HG03571 (cell line): ENCODE measurements around the gene TRPM1.

ENCODE experiments used
- ATAC-seq: cut with Tn5 transposase; IDR thresholded peaks from one replicate; pipeline ENCODE4 v1.9.1; 2021; ENCODE audit not compliant: unreplicated experiment

Gene TRPM1

GRCh38 chr15:31051496-31052080 is 49.9 kb downstream of the TRPM1 start:
- no peak for ATAC-seq

- ATAC-seq = no peak
These were observed 50.6 kb downstream of the TRPM1 start for GRCh38 chr15:31050953-31051352.

GRCh38 chr15:31049682-31050615 is 51.6 kb downstream of the TRPM1 start:
- ATAC-seq = no peak

- no peak for ATAC-seq
These were observed 52.4 kb downstream of the TRPM1 start for GRCh38 chr15:31049111-31049510.

GRCh38 chr15:31047437-31047836 is 54.1 kb downstream of the TRPM1 start:
- no peak for ATAC-seq

GRCh38 chr15:31046759-31047359 is 54.7 kb downstream of the TRPM1 start:
- no peak for ATAC-seq

GRCh38 chr15:31045606-31046005 is 55.9 kb downstream of the TRPM1 start:
- ATAC-seq = no peak

GRCh38 chr15:31042751-31043150 is 58.8 kb downstream of the TRPM1 start:
- ATAC-seq = no peak

GRCh38 chr15:31041610-31042009 is 59.9 kb downstream of the TRPM1 start:
- no peak for ATAC-seq

- no peak for ATAC-seq
These were observed 60.9 kb downstream of the TRPM1 start for GRCh38 chr15:31040611-31041010.

- no peak for ATAC-seq
These were observed 61.6 kb downstream of the TRPM1 start for GRCh38 chr15:31039961-31040360.

- ATAC-seq = no peak
These were observed 63.6 kb downstream of the TRPM1 start for GRCh38 chr15:31037731-31038477.

GRCh38 chr15:31036783-31037182 is 64.7 kb downstream of the TRPM1 start:
- ATAC-seq = no peak

GRCh38 chr15:31035610-31036009 is 65.9 kb downstream of the TRPM1 start:
- no peak for ATAC-seq

- no peak for ATAC-seq
These were observed 67.4 kb downstream of the TRPM1 start for GRCh38 chr15:31034152-31034551.

- no peak for ATAC-seq
These were observed 68.6 kb downstream of the TRPM1 start for GRCh38 chr15:31032961-31033371.

GRCh38 chr15:31031471-31032067 is 70.0 kb downstream of the TRPM1 start:
- peak; percentile 88 for ATAC-seq

GRCh38 chr15:31027910-31028578 is 73.5 kb downstream of the TRPM1 start:
- ATAC-seq = no peak

- ATAC-seq = no peak
These were observed 75.5 kb downstream of the TRPM1 start for GRCh38 chr15:31025996-31026395.

GRCh38 chr15:31024979-31025378 is 76.5 kb downstream of the TRPM1 start:
- no peak for ATAC-seq
